ENCODE measurements around the gene JUP. TPM values are rescaled to one million over a fixed set of nuclear protein-coding genes. Genes with fewer than 3 reads are reported as not detected.
A peak's percentile ranks its signal among the peaks of the same experiment; 100 is the strongest.

JUP gene
- 29.9 and 40.5 TPM in 2 replicates for total RNA-seq (2014; rRNA removed; shearing (Covaris generic))
- 62.0 and 69.3 TPM in 2 replicates for total RNA-seq (2022)
- Bru-seq, nascent RNA = percentile 44 among the genes with signal in this experiment
- percentile 62 among the genes with signal in this experiment for BruChase-seq, experiment 1, labeled RNA remaining after a 6-hour chase
- BruChase-seq, experiment 2, labeled RNA remaining after a 2-hour chase = percentile 53 among the genes with signal in this experiment
- long read RNA-seq, partial matches to known transcripts = 77 of 94 reads
- long read RNA-seq, other reads (novel, unspliced or antisense) = 12 of 94 reads

GRCh38 chr17:41786227-41787020, at the start of gene JUP:
JUP (minus strand) TSS chr17:41786711; CDS start chr17:41771854, 14,857 bp downstream.
- H3K4me3 ChIP-seq (ENCODE audit: low read depth, low read length, poor library complexity, severe bottlenecking) = peak within 1 kb of the TSS; percentile 60
- H3K79me2 ChIP-seq (ENCODE audit: insufficient read depth, low read depth, low read length) = no peaks in the 10 kb centered on the region
- POLR2A ChIA-PET = interaction anchor here (0.6 to 1.4 kb wide), 2 partner anchors 55 to 98 kb away, joined by 3 to 4 read pairs; partner anchors contain the start of gene EIF1
- no peaks in the 10 kb centered on the region for H3K9me2 ChIP-seq (ENCODE audit: insufficient read depth, low read length)
- H3K27ac ChIP-seq (ENCODE audit: low read depth, low read length, poor library complexity, severe bottlenecking) = peak within 1 kb of the TSS; percentile 36
- intact Hi-C loops (cut with micrococcal nuclease; ENCODE audit: unreplicated experiment) = no loop called here
- H3K4me1 ChIP-seq (ENCODE audit: insufficient read depth, low read length, poor library complexity, severe bottlenecking) = peaks cover 24% of the 10 kb centered on the region
- BruUV-seq (replicated peaks) = no TSS peak
- CTCF ChIA-PET (ENCODE audit: unreplicated experiment) = interaction anchor here (0.5 to 1.5 kb wide), 3 partner anchors 8 to 296 kb away, joined by 3 to 7 read pairs (median 3); no protein-coding TSS in a partner anchor
- H3K9me3 ChIP-seq (ENCODE audit: low read length) = no peaks in the 10 kb centered on the region
- TF ChIP-seq EZH2phosphoT487 (IDR thresholded peaks at IDR 0.05; ENCODE audit: borderline replicate concordance, low read depth, low read length) = no peak
- TF ChIP-seq, protein P1, sequence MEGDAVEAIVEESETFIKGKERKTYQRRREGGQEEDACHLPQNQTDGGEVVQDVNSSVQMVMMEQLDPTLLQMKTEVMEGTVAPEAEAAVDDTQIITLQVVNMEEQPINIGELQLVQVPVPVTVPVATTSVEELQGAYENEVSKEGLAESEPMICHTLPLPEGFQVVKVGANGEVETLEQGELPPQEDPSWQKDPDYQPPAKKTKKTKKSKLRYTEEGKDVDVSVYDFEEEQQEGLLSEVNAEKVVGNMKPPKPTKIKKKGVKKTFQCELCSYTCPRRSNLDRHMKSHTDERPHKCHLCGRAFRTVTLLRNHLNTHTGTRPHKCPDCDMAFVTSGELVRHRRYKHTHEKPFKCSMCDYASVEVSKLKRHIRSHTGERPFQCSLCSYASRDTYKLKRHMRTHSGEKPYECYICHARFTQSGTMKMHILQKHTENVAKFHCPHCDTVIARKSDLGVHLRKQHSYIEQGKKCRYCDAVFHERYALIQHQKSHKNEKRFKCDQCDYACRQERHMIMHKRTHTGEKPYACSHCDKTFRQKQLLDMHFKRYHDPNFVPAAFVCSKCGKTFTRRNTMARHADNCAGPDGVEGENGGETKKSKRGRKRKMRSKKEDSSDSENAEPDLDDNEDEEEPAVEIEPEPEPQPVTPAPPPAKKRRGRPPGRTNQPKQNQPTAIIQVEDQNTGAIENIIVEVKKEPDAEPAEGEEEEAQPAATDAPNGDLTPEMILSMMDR (conservative IDR thresholded peaks at IDR 0.05; ENCODE audit: low read length) = peak; percentile 80
- H3K36me3 ChIP-seq (ENCODE audit: insufficient read depth, low read length) = no peaks in the 10 kb centered on the region
- H4K20me1 ChIP-seq (ENCODE audit: insufficient read depth, low read length) = no peaks in the 10 kb centered on the region
- H2AFZ ChIP-seq (ENCODE audit: low read length) = peak within 1 kb of the TSS; percentile 48; the same call in 1 of the 2 replicates
- peak; percentile 99 for DNase-seq (ENCODE audit: low spot score)
- peak within 1 kb of the TSS; percentile 72 for H3K4me2 ChIP-seq (ENCODE audit: low read length)

- CTCF ChIA-PET (ENCODE audit: unreplicated experiment) = no interaction called here
- intact Hi-C loops (cut with micrococcal nuclease; ENCODE audit: unreplicated experiment) = no loop called here
Measured at GRCh38 chr17:41835800-41836549, 49.5 kb upstream of the JUP start, which contains the start of gene NT5C3B. NT5C3B (minus strand) TSS chr17:41836232; CDS start chr17:41836193, 39 bp downstream.

More at GRCh38 chr17:41835800-41836549, 49.5 kb upstream of the JUP start, which contains the start of gene NT5C3B:
- Histone ChIP-seq H3K27ac (ENCODE audit: low read depth, low read length, poor library complexity, severe bottlenecking) (no peak within 1 kb of the TSS), H3K4me1 (ENCODE audit: insufficient read depth, low read length, poor library complexity, severe bottlenecking) (no peaks in the 10 kb centered on the region), H3K9me2 (ENCODE audit: insufficient read depth, low read length) (no peaks in the 10 kb centered on the region), H3K4me2 (ENCODE audit: low read length) (peak within 1 kb of the TSS; percentile 29), H3K79me2 (ENCODE audit: insufficient read depth, low read depth, low read length) (no peaks in the 10 kb centered on the region), H3K36me3 (ENCODE audit: insufficient read depth, low read length) (no peaks in the 10 kb centered on the region), H3K9me3 (ENCODE audit: low read length) (no peaks in the 10 kb centered on the region), H3K4me3 (ENCODE audit: low read depth, low read length, poor library complexity, severe bottlenecking) (no peak within 1 kb of the TSS), H2AFZ (ENCODE audit: low read length) (no peak within 1 kb of the TSS), H4K20me1 (ENCODE audit: insufficient read depth, low read length) (no peaks in the 10 kb centered on the region)
- POLR2A ChIA-PET = no interaction called here
- no peak for TF ChIP-seq EZH2phosphoT487 (IDR thresholded peaks at IDR 0.05; ENCODE audit: borderline replicate concordance, low read depth, low read length)
- TF ChIP-seq, protein P1 (conservative IDR thresholded peaks at IDR 0.05; ENCODE audit: low read length) = no peak
- DNase-seq (ENCODE audit: low spot score) = no peak
- no TSS peak for BruUV-seq (replicated peaks)

Data from OCI-LY7 (cell line).